Measurements from ENCODE around the gene LASP1.

Gene LASP1

DNA sequence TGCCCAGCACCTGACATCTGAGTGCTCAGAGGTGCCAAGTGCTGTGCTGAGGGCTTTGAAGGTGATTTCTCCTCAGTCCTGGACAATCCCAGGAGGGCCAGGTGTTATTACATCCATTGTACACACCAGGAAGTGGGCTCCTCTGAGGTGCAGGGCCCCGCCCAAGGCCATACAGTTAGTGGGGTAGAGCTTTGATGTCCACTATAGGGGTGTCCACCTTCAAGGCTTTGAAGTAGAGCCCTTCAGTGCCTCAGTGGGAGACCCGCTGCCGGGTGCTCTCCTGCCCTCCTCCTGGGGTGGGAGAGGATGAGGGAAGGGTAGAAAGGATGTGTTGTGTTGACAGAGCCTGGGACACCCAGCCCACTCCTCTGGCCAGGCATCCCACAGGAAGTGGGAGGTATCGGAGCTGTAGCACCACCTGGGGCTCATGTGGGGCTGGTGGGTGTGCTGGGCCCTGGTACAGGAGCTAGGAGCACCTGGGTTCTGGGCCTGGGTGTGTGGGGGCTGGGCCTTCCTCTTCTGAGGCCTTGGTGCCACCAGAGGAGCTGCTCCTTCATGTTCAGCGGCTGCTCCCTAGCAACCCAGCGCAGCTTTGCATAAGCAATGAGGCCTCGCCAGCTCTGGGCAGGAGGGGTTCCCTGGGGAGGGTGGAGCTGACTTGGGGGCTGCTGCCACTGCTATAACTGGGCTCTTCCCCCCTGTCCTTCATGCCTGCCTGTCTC is 7.4 kb downstream of the LASP1 start:
- Histone ChIP-seq H3K27ac (peak overlapping the region; percentile 76), H3K27me3 (no peaks in the 10 kb centered on the region), H3K9me3 (no peaks in the 10 kb centered on the region), H3K4me3 (ENCODE audit: low read depth in 1 of 2, low read length in 1 of 2) (no peak overlapping the region), H3K36me3 (peaks cover 63% of the 10 kb centered on the region), H3K4me1 (ENCODE audit: control insufficient read depth in 1 of 2, insufficient read depth in 1 of 2, low read depth in 1 of 2, low read length in 1 of 2) (peaks cover 83 to 90% of the 10 kb centered on the region in 2 experiments)
- TF ChIP-seq, protein P1, sequence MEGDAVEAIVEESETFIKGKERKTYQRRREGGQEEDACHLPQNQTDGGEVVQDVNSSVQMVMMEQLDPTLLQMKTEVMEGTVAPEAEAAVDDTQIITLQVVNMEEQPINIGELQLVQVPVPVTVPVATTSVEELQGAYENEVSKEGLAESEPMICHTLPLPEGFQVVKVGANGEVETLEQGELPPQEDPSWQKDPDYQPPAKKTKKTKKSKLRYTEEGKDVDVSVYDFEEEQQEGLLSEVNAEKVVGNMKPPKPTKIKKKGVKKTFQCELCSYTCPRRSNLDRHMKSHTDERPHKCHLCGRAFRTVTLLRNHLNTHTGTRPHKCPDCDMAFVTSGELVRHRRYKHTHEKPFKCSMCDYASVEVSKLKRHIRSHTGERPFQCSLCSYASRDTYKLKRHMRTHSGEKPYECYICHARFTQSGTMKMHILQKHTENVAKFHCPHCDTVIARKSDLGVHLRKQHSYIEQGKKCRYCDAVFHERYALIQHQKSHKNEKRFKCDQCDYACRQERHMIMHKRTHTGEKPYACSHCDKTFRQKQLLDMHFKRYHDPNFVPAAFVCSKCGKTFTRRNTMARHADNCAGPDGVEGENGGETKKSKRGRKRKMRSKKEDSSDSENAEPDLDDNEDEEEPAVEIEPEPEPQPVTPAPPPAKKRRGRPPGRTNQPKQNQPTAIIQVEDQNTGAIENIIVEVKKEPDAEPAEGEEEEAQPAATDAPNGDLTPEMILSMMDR (IDR thresholded peaks at IDR 0.05): no peak

DNA sequence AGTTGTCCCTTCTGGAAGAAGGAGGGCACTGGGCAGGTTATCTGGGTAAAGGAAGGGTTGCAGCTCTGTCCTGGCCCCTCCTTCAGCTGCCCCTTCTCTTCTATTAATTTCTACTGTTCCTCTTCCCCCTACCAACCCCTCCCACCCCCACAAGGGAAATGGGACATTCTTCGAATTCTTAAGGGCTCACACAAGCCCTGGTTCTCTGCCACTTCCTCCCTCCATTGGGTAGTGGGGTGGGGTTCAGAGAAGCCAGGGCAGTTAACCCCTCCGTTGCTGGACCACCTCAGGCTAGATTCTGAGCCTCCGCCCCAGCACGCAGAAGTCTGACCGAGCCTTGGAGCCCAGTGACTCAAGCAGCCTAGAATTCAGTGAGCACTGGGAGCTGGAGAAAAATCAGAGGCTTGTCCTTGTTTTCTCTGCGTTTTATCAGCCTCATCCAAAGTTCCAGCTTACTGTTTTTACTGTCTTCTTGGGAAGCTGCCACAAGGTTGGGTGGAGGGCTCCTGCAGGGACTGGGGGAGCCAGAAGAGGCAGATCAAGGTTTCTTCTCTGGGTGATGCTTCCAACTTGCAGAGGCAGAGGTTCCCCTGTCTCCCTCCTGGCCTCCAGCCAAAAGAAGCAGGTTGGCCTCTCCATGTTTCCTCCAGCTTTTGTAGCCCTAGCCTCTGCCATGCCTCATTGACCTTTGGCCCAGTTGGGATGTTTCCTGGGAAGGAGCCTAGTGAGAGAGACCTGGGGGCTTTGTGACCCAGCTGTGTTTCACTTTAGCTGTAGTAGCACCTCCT is 10.2 kb downstream of the LASP1 start:
- H3K4me3 ChIP-seq (ENCODE audit: low read depth in 1 of 2, low read length in 1 of 2): no peak overlapping the region
- H3K36me3 ChIP-seq: peaks cover 67% of the 10 kb centered on the region
- H3K27ac ChIP-seq: peak overlapping the region; percentile 87
- TF ChIP-seq, protein P1 (IDR thresholded peaks at IDR 0.05): no peak
- H3K27me3 ChIP-seq: no peaks in the 10 kb centered on the region
- no peaks in the 10 kb centered on the region for H3K9me3 ChIP-seq
- peaks cover 83 to 90% of the 10 kb centered on the region in 2 experiments for H3K4me1 ChIP-seq (ENCODE audit: control insufficient read depth in 1 of 2, insufficient read depth in 1 of 2, low read depth in 1 of 2, low read length in 1 of 2)

DNA sequence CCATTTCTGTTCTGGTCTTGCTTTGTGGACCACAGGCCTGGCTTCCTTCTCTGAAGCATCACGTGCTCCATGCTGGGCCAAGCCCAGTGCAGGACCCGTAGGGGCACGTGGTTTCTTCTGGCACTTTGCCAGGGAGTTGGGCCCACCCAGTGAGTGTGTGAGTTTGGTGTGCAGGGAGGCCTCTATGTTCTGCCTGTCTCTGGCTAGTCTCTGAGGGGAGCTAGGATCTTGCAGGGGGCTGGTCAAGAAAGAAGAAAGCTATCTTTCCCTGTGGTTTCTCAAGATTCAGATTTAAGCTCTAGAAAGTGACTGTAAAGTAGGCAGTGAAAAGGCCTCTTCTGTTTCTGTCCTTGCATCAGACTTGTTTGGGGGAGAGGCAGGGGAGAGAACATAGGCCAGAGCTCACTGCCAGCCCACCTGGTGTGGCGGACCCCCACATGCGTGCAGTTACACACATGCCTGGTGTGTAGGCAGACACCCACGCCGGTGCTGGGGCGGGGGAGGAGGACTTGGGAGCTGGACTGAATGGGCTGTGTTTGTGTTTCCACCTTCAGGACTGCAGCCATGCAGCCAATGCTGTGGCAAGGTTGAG is 11.8 kb downstream of the LASP1 start:
- Histone ChIP-seq H3K4me1 (ENCODE audit: control insufficient read depth in 1 of 2, insufficient read depth in 1 of 2, low read depth in 1 of 2, low read length in 1 of 2) (peaks cover 88 to 97% of the 10 kb centered on the region in 2 experiments), H3K36me3 (peaks cover 83% of the 10 kb centered on the region), H3K27me3 (no peaks in the 10 kb centered on the region), H3K9me3 (no peaks in the 10 kb centered on the region), H3K27ac (peak overlapping the region; percentile 87), H3K4me3 (ENCODE audit: low read depth in 1 of 2, low read length in 1 of 2) (no peak overlapping the region)
- TF ChIP-seq, protein P1 (IDR thresholded peaks at IDR 0.05): no peak

DNA sequence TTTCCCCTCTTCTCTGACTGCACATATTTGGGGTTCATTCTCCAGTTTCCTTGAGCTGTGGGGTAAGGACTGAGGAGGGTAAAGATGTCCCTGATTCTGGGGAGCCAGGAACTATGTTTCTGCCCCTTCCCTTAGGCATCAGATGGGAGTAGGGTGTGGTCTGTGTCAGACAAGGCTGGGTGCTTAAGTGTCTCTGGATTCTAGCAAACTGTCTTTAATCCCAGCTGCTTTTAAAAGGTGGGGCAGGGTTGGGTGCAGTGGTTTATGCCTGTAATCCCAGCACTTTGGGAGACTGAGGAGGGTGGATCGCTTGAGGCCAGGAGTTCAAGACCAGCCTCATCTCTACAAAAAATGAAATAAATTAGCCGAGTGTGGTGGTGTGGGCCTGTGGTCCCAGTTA is 13.0 kb downstream of the LASP1 start:
- no peaks in the 10 kb centered on the region for H3K9me3 ChIP-seq
- peak overlapping the region; percentile 87 for H3K27ac ChIP-seq
- no peaks in the 10 kb centered on the region for H3K27me3 ChIP-seq
- H3K4me1 ChIP-seq (ENCODE audit: control insufficient read depth in 1 of 2, insufficient read depth in 1 of 2, low read depth in 1 of 2, low read length in 1 of 2): peaks cover 88 to 97% of the 10 kb centered on the region in 2 experiments
- TF ChIP-seq, protein P1 (IDR thresholded peaks at IDR 0.05): no peak
- H3K4me3 ChIP-seq (ENCODE audit: low read depth in 1 of 2, low read length in 1 of 2): peak overlapping the region in 1 of 2 experiments; percentile 40
- H3K36me3 ChIP-seq: peaks cover 87% of the 10 kb centered on the region

DNA sequence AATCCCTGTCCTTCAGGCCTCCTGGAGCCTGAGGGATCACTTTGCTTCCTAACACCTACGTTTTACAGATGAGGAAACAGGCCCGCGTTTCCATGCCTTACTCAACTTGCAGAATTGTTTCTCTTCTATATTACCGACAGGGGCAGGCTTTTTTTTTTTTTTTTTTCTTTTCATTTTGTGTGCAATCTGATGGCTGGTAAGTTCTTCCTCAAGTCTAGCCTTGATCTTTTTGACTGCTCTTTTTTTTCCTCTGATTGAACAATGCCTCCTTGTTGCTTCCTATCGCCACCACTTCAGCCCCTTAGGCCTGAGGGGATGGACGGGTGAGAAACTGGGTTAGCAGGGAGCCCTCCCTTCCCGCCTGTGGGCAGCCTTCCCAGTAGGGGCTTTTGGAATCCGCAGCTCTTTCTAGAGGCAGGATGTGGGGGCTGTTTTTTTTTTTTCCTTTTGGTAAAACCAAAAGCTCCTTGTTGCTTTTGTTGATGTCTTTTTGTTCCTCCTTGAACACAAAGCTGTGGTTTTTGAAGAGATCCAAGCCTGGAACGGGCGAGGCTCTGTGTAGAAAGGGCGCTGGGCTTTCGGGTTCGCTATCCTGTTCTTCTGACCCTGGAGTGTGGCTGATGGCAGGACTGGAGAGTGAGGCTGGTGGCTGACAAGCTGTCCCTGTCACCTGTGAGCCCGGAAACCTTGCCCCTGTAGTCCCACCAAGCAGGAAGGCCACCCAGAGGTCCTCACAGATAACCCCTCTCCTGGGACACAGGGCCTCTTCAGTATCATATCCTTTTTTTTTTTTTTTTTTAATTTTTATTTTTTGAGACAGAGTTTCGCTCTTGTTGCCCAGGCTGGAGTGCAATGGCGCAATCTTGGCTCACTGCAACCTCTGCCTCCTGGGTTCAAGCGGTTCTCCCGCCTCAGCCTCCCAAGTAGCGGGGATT is 14.0 kb downstream of the LASP1 start:
- H3K27ac ChIP-seq: peak overlapping the region; percentile 87
- H3K36me3 ChIP-seq: peaks cover 87% of the 10 kb centered on the region
- H3K4me3 ChIP-seq (ENCODE audit: low read depth in 1 of 2, low read length in 1 of 2): peak overlapping the region; percentile 0 to 40
- H3K4me1 ChIP-seq (ENCODE audit: control insufficient read depth in 1 of 2, insufficient read depth in 1 of 2, low read depth in 1 of 2, low read length in 1 of 2): peaks cover 92 to 98% of the 10 kb centered on the region in 2 experiments
- TF ChIP-seq, protein P1 (IDR thresholded peaks at IDR 0.05): no peak
- no peaks in the 10 kb centered on the region for H3K9me3 ChIP-seq
- H3K27me3 ChIP-seq: no peaks in the 10 kb centered on the region

Measured in neutrophil (primary cell).